HepG2 (cell line): ENCODE data around the gene PISD. TPM values are rescaled to one million over a fixed set of nuclear protein-coding genes. Genes with fewer than 3 reads are reported as not detected.

ENCODE experiments used
- ATAC-seq: fragments of 200-7000 bp; cut with Tn5 transposase; 3 replicates; pipeline ENCODE4 v1.9.1; 2020; ENCODE audit warnings: mild to moderate bottlenecking, moderate library complexity
- BruUV-seq: library from RNA; stranded (reverse); fragments of 400-500 nt; replicated peaks from 2 replicates; lab custom pipeline; 2021; lab: Mats Ljungman, UMichigan
- CTCF ChIA-PET: fragments of 300-600 bp; formaldehyde crosslinking; extraction: SDS; loops from one replicate; lab custom pipeline; 2021; ENCODE audit warnings: low total read pairs, inconsistent platforms, low intra/inter-chr PET ratio; lab: Yijun Ruan, JAX
- POLR2A ChIA-PET: fragments of 350-600 bp; sonication (Branson Sonifier 250); formaldehyde crosslinking; loops from one replicate; lab custom pipeline; 2020; ENCODE audit warnings: antibody characterized with exemption, inconsistent platforms; lab: Yijun Ruan, JAX
- DNase-seq: peaks from one replicate; pipeline ENCODE4 v3.0.0-alpha.2; 2015; ENCODE audit warnings: low spot score
- FAIRE-seq: peaks from 3 replicates; lab custom pipeline; 2011; peaks lifted over from hg19 to GRCh38; lab: Jason Lieb, UNC
- H2AFZ ChIP-seq: one replicate; pipeline ENCODE4 v1.6.1; 2011; ENCODE audit warnings: low read length, inconsistent platforms
- H3K27ac ChIP-seq: fragments of 300-600 bp; 3 replicates; pipeline ENCODE4 v1.8.0; 2011; ENCODE audit warnings: mixed run types, mild to moderate bottlenecking, mixed read lengths, low read length, inconsistent platforms; ENCODE audit not compliant: insufficient read depth; ENCODE audit errors: extremely low read length
- H3K27me3 ChIP-seq, 2 experiments: fragments of 200-600 bp in 1 of 2; 2 replicates in 1 of 2; 3 replicates in 1 of 2; pipeline versions ENCODE4 v1.6.0 to v1.8.0; 2011; ENCODE audit warnings: low read length in 2 of 2, mild to moderate bottlenecking in 2 of 2, moderate library complexity in 2 of 2, inconsistent platforms in 1 of 2; ENCODE audit not compliant: insufficient read depth in 2 of 2, control insufficient read depth in 1 of 2
- H3K36me3 ChIP-seq, 2 experiments: fragments of 200-600 bp in 1 of 2; replicated peaks in 1 of 2; 2 replicates in 1 of 2; 3 replicates in 1 of 2; pipeline versions ENCODE4 v1.5.1 to v1.8.0; 2011; ENCODE audit warnings: low read length in 2 of 2, inconsistent platforms in 1 of 2; ENCODE audit not compliant: insufficient read depth in 2 of 2, control insufficient read depth in 1 of 2
- H3K4me1 ChIP-seq: 2 replicates; pipeline ENCODE4 v1.5.1; 2012; ENCODE audit warnings: low read length, inconsistent platforms; ENCODE audit not compliant: insufficient read depth
- H3K4me2 ChIP-seq: 2 replicates; pipeline ENCODE4 v1.6.0; 2011; ENCODE audit warnings: low read depth, low read length, inconsistent platforms
- H3K4me3 ChIP-seq, 3 experiments: fragments of 200-600 bp in 1 of 3; sonication (generic), shearing (Covaris generic) in 1 of 3; replicated peaks in 1 of 3; 2 replicates each; pipeline ENCODE4 v1.5.1; 2011 to 2016; ENCODE audit warnings: low read length in 3 of 3, inconsistent platforms in 2 of 3, low read depth in 2 of 3, mild to moderate bottlenecking in 2 of 3, control low read depth in 1 of 3, mixed read lengths in 1 of 3; ENCODE audit not compliant: insufficient read depth in 1 of 3
- H3K79me2 ChIP-seq: one replicate; pipeline ENCODE4 v1.6.1; 2011; ENCODE audit warnings: low read length, inconsistent platforms; ENCODE audit not compliant: insufficient read depth
- H3K9ac ChIP-seq: 2 replicates; pipeline ENCODE4 v1.6.0; 2011; ENCODE audit warnings: mild to moderate bottlenecking, low read depth, low read length, inconsistent platforms; ENCODE audit not compliant: insufficient read depth
- H3K9me3 ChIP-seq: 2 replicates; pipeline ENCODE4 v1.5.1; 2012; ENCODE audit warnings: mild to moderate bottlenecking, low read length
- H4K20me1 ChIP-seq: 2 replicates; pipeline ENCODE4 v1.6.0; 2011; ENCODE audit warnings: inconsistent platforms, mild to moderate bottlenecking, low read length, moderate library complexity; ENCODE audit not compliant: insufficient read depth
- AGO1 ChIP-seq: fragments of 200-400 bp; formaldehyde crosslinking; IDR thresholded peaks from 2 replicates; pipeline ENCODE4 v1.6.1; 2017; ENCODE audit warnings: mild to moderate bottlenecking, low read depth, low read length, moderate library complexity; ENCODE audit not compliant: poor library complexity, severe bottlenecking
- CERS6 ChIP-seq: sonication (generic); formaldehyde crosslinking; IDR thresholded peaks from 2 replicates; pipeline ENCODE4 v1.5.0; 2020; ENCODE audit warnings: missing genetic modification reagents
- CTCF ChIP-seq: sonication (generic); formaldehyde crosslinking; IDR thresholded peaks from 2 replicates; pipeline ENCODE4 v1.5.0; 2020; ENCODE audit warnings: mild to moderate bottlenecking, missing genetic modification reagents, moderate library complexity
- ESRRA ChIP-seq: sonication (generic); formaldehyde crosslinking; IDR thresholded peaks from 2 replicates; pipeline ENCODE4 v1.5.1; 2020; ENCODE audit warnings: mild to moderate bottlenecking, low read depth, missing genetic modification reagents
- HNRNPL ChIP-seq: fragments of 200-400 bp; formaldehyde crosslinking; IDR thresholded peaks from 2 replicates; pipeline ENCODE4 v1.6.1; 2017; ENCODE audit warnings: mild to moderate bottlenecking, low read depth, low read length
- JARID2 ChIP-seq: sonication (generic); formaldehyde crosslinking; IDR thresholded peaks from 2 replicates; pipeline ENCODE4 v1.8.1; 2023; ENCODE audit warnings: missing genetic modification reagents, inconsistent platforms; ENCODE audit not compliant: insufficient replicate concordance
- KLF13 ChIP-seq: sonication (generic); formaldehyde crosslinking; IDR thresholded peaks from 2 replicates; pipeline ENCODE4 v1.4.0; 2020; ENCODE audit warnings: mild to moderate bottlenecking, missing genetic modification reagents
- KMT2B ChIP-seq: IDR thresholded peaks from 2 replicates; pipeline ENCODE4 v1.6.1; 2016; ENCODE audit warnings: missing genetic modification reagents, missing compliant biosample characterization
- MEIS1 ChIP-seq: sonication (generic); formaldehyde crosslinking; IDR thresholded peaks from 2 replicates; pipeline ENCODE4 v1.9.0; 2021; ENCODE audit warnings: mild to moderate bottlenecking, missing genetic modification reagents, moderate library complexity, borderline replicate concordance
- MYC ChIP-seq: sonication (generic); formaldehyde crosslinking; IDR thresholded peaks from 2 replicates; pipeline ENCODE4 v1.9.0; 2021; ENCODE audit warnings: missing genetic modification reagents, borderline replicate concordance
- PRPF4 ChIP-seq: fragments of 200-400 bp; formaldehyde crosslinking; IDR thresholded peaks from 2 replicates; pipeline ENCODE4 v1.6.1; 2016; ENCODE audit warnings: low read length, low read depth; ENCODE audit not compliant: poor library complexity, severe bottlenecking
- TSC22D2 ChIP-seq: sonication (generic); formaldehyde crosslinking; IDR thresholded peaks from 2 replicates; pipeline ENCODE4 v1.5.1; 2020; ENCODE audit warnings: missing genetic modification reagents, mild to moderate bottlenecking, borderline replicate concordance
- ZNF646 ChIP-seq: sonication (generic); formaldehyde crosslinking; IDR thresholded peaks from 2 replicates; pipeline ENCODE4 v1.9.0; 2021; ENCODE audit warnings: mild to moderate bottlenecking, missing genetic modification reagents
- WGBS: methylation state at CpG from one replicate; pipeline ENCODE4 v1.1.6; 2017; ENCODE audit warnings: low lambda C conversion rate; 5-methylcytosine and 5-hydroxymethylcytosine counted together
- in situ Hi-C: cut with HindIII; loops from 2 replicates; pipeline ENCODE4 v1.10.0; 2017; ENCODE audit warnings: low pct_unique_long_range_greater_than_20kb; ENCODE audit not compliant: extremely low pct_ligation_motif_present
- intact Hi-C: fragments of 100-400 bp; cut with micrococcal nuclease; formaldehyde crosslinking; loops from one replicate; pipeline ENCODE4 v1.10.0; 2022; ENCODE audit not compliant: unreplicated experiment
- polyA plus RNA-seq, 8 experiments: library from polyadenylated mRNA; depleted of rRNA in 3 of 8; stranded (reverse) in 7 of 8; unstranded in 1 of 8; fragments of >200 nt; fragmentation: Illumina TruSeq in 4 of 8; extraction: Trizol in 4 of 8; gene quantifications; 2 replicates each; pipeline versions ENCODE4 v1.2.1 to v1.2.3, GENCODE V29; 2011 to 2016; ENCODE audit warnings: low read depth in 4 of 8, missing spikeins in 1 of 8, mixed read lengths in 1 of 8; ENCODE audit not compliant: insufficient read depth in 1 of 8
- total RNA-seq, 5 experiments: library from RNA; depleted of rRNA; stranded (reverse); fragments of >200 nt; fragmentation: Illumina TruSeq; extraction: Trizol; gene quantifications; 2 replicates each; pipeline ENCODE4 v1.2.3, GENCODE V29; 2016; ENCODE audit warnings: low read depth in 1 of 5

Gene PISD
- total and polyA plus RNA-seq, 2 of the 13 experiments (the other 11 are each of a cell fraction or from before 2014, with no cell fraction given): 30.1 to 47.7 TPM

DNA sequence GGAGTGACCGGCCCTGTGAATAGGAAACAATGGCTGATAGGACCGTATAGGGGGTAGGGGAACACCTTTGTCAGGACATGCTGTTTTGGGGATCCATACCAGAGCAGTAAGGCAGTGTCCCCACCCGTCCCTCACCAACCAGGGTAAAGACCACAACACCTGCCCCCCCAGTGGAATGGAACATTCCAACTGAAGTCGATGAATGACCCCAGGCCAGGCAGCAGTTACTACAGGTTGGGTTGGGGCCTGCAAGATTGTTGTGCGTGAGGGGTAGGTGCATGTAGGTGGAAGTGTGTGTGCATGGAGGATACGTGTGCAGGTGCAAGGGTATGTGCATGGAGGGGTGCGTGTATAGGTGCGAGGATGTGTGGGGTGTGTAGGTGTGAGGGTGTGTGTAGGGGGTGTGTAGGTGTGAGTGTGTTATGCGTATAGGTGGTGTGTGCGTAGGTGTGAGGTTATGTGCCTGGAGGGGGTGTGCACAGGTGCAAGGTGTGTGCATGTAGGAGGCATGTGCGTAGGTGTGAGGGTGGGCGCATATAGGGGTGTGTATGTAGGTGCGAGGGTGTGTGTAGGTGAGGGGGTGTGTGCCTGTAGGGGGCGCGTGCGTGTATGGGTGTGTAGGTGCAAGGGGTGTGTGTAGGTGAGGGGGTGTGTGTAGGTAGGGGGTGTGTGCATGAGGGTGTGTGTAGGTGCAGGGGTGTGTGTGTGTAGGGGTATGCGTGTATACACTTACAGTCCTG lies 32.9 kb downstream of the PISD start:
- Histone ChIP-seq H3K27me3 (no peaks in the 10 kb centered on the region), H2AFZ (no peak overlapping the region), H4K20me1 (peaks cover 51% of the 10 kb centered on the region), H3K27ac (no peak overlapping the region), H3K9ac (peak overlapping the region; percentile 77; the same call in 1 of the 2 replicates), H3K79me2 (peaks cover 78% of the 10 kb centered on the region), H3K9me3 (no peaks in the 10 kb centered on the region), H3K4me2 (peak overlapping the region; percentile 96), H3K4me1 (peaks cover 60% of the 10 kb centered on the region), H3K36me3 (peaks cover 9 to 20% of the 10 kb centered on the region in 2 experiments), H3K4me3 (peak overlapping the region in 2 of 3 experiments; percentile 0 to 86; a peak in 3 of 6 replicates)
- DNase-seq (no peak), FAIRE-seq (no peak), ATAC-seq (no peak)
- TF ChIP-seq CTCF (CRISPR knock-in tag) (peak; percentile 44), ZNF646 (CRISPR knock-in tag) (peak; percentile 70), JARID2 (CRISPR knock-in tag) (no peak), CERS6 (CRISPR knock-in tag) (no peak), MYC (no peak), KLF13 (CRISPR knock-in tag) (no peak), KMT2B (no peak), ESRRA (CRISPR knock-in tag) (no peak), MEIS1 (CRISPR knock-in tag) (no peak), HNRNPL (no peak), PRPF4 (no peak), AGO1 (no peak), TSC22D2 (CRISPR knock-in tag) (no peak)
- WGBS: 93% methylated on average over 17 of the region's 17 CpGs
- intact Hi-C loops (no loop called here), in situ Hi-C loops (no loop called here)
- ChIA-PET CTCF (no interaction called here), POLR2A (interaction anchor here (1.0 to 2.6 kb wide), 5 partner anchors 13 to 98 kb away, joined by 3 to 28 read pairs (median 6); partner anchors contain the start of gene PISD)
- TSS peak; percentile 41 for BruUV-seq
